GM23248 (cell line): ENCODE data around the gene MED12L. TPM values are rescaled to one million over a fixed set of nuclear protein-coding genes. Genes with fewer than 3 reads are reported as not detected.

Experiments used
- DNase-seq: peaks from one replicate; pipeline ENCODE4 v3.0.0-alpha.2; 2015
- H2AFZ ChIP-seq: fragments of 200-600 bp; sonication (generic); 2 replicates; pipeline ENCODE4 v1.6.1; 2016; ENCODE audit warnings: antibody characterized with exemption
- H3F3A ChIP-seq: fragments of 200-600 bp; sonication (generic); 2 replicates; pipeline ENCODE4 v1.6.1; 2016; ENCODE audit warnings: mild to moderate bottlenecking, antibody characterized with exemption, mixed run types; ENCODE audit not compliant: insufficient read depth
- H3K27ac ChIP-seq: fragments of 200-600 bp; sonication (generic); 2 replicates; pipeline ENCODE4 v1.5.1; 2016; ENCODE audit warnings: mild to moderate bottlenecking
- H3K27me3 ChIP-seq: fragments of 200-600 bp; sonication (generic); replicated peaks from 2 replicates; pipeline ENCODE4 v1.6.1; 2016; ENCODE audit warnings: mild to moderate bottlenecking; ENCODE audit not compliant: insufficient read depth
- H3K36me3 ChIP-seq: fragments of 200-600 bp; sonication (generic); 2 replicates; pipeline ENCODE4 v1.6.1; 2016; ENCODE audit warnings: low read depth, mild to moderate bottlenecking
- H3K4me1 ChIP-seq: fragments of 200-600 bp; sonication (generic); 2 replicates; pipeline ENCODE4 v1.6.1; 2016; ENCODE audit warnings: mild to moderate bottlenecking; ENCODE audit not compliant: insufficient read depth
- H3K4me2 ChIP-seq: fragments of 200-600 bp; sonication (generic); one replicate; pipeline ENCODE4 v1.6.1; 2016; ENCODE audit warnings: mild to moderate bottlenecking; ENCODE audit not compliant: unreplicated experiment
- H3K4me3 ChIP-seq: fragments of 200-600 bp; sonication (generic); 2 replicates; pipeline ENCODE4 v1.5.1; 2016; ENCODE audit warnings: mild to moderate bottlenecking
- H3K79me2 ChIP-seq: fragments of 200-600 bp; sonication (generic); 2 replicates; pipeline ENCODE4 v1.6.1; 2016; ENCODE audit warnings: mild to moderate bottlenecking; ENCODE audit not compliant: insufficient read depth
- H3K9ac ChIP-seq: fragments of 200-600 bp; sonication (generic); 2 replicates; pipeline ENCODE4 v1.6.1; 2016; ENCODE audit warnings: mild to moderate bottlenecking
- H3K9me2 ChIP-seq: fragments of 200-600 bp; sonication (generic); 2 replicates; pipeline ENCODE4 v1.6.1; 2016; ENCODE audit warnings: mixed run types, mild to moderate bottlenecking, moderate library complexity; ENCODE audit not compliant: insufficient read depth
- H3K9me3 ChIP-seq: fragments of 200-600 bp; sonication (generic); one replicate; pipeline ENCODE4 v1.6.1; 2017; ENCODE audit warnings: low read depth
- H4K20me1 ChIP-seq: fragments of 200-600 bp; sonication (generic); 2 replicates; pipeline ENCODE4 v1.6.0; 2016; ENCODE audit not compliant: insufficient read depth
- EZH2 ChIP-seq: fragments of 200-600 bp; sonication (generic); IDR thresholded peaks from 2 replicates; pipeline ENCODE4 v1.6.1; 2018; ENCODE audit warnings: antibody characterized with exemption, mild to moderate bottlenecking; ENCODE audit not compliant: insufficient read depth, poor library complexity, severe bottlenecking
- EZH2phosphoT487 ChIP-seq: fragments of 200-600 bp; sonication (generic); IDR thresholded peaks from 2 replicates; pipeline ENCODE4 v1.6.1; 2018; ENCODE audit warnings: antibody characterized with exemption, moderate library complexity, mild to moderate bottlenecking, low read depth; ENCODE audit not compliant: insufficient read depth
- WGBS, 2 experiments: methylation state at CpG; one replicate each; pipeline ENCODE4 v1.1.6; 2015 to 2017; ENCODE audit warnings: low lambda C conversion rate in 2 of 2, low coverage in 1 of 2; ENCODE audit errors: missing lambda C conversion rate in 2 of 2; 5-methylcytosine and 5-hydroxymethylcytosine counted together
- in situ Hi-C: fragments of 300-500 bp; cut with MboI; formaldehyde crosslinking; loops from 2 replicates; pipeline ENCODE4 v1.15.0; 2020
- polyA plus RNA-seq: library from polyadenylated mRNA; unstranded; fragments of >200 nt; fragmentation: Nextera tagmentation; extraction: Ambion mirVana; gene quantifications from 2 replicates; pipeline ENCODE4 v1.2.1, GENCODE V29; 2016
- total RNA-seq: library from RNA; depleted of rRNA; stranded (reverse); fragments of >200 nt; shearing (Covaris generic); gene quantifications from 2 replicates; pipeline ENCODE4 v1.2.3, GENCODE V29; 2014

Gene MED12L
- total and polyA plus RNA-seq, 2 experiments from 2014 or later, result 0.13 to 0.32 TPM

DNA sequence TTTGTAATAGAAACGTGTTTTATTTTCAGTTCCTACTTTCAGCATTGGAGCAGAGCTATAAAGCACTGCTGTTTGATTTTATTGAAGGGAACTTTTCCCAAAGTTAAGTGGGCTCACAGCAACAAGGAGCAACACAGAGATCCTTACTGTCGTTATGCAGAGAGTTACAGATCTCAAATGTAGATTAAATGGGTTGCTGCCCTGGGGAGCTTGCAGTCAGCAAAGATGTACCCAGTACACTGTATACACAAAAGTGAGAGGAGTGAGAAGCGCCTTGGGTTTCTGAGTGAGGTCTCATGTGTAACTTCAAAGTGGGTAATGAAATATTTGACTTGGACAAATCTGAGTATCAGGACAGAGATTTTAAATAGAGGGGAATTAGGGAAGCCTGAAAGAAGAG lies 47.7 kb downstream of the MED12L start:
- H4K20me1 ChIP-seq, result no peaks in the 10 kb centered on the region
- no peaks in the 10 kb centered on the region for H3K4me1 ChIP-seq
- H2AFZ ChIP-seq, result no peak overlapping the region
- no peak overlapping the region for H3K4me3 ChIP-seq
- in situ Hi-C loops, result loop anchor here (10.0 kb wide), 1 partner anchor 118 kb away; no protein-coding TSS in a partner anchor
- no peak overlapping the region for H3K4me2 ChIP-seq
- no peaks in the 10 kb centered on the region for H3K27me3 ChIP-seq
- no peak overlapping the region for H3K9ac ChIP-seq
- DNase-seq, result no peak
- no peaks in the 10 kb centered on the region for H3K36me3 ChIP-seq
- H3K9me3 ChIP-seq, result no peaks in the 10 kb centered on the region
- no peaks in the 10 kb centered on the region for H3K79me2 ChIP-seq
- no peak overlapping the region for H3K27ac ChIP-seq
- H3K9me2 ChIP-seq, result no peaks in the 10 kb centered on the region
- 40 to 50% methylated on average over 3 of the region's 3 CpGs for WGBS, 2 experiments
- no peak for TF ChIP-seq EZH2
- no peak for TF ChIP-seq EZH2phosphoT487
- H3F3A ChIP-seq, result no peaks in the 10 kb centered on the region

DNA sequence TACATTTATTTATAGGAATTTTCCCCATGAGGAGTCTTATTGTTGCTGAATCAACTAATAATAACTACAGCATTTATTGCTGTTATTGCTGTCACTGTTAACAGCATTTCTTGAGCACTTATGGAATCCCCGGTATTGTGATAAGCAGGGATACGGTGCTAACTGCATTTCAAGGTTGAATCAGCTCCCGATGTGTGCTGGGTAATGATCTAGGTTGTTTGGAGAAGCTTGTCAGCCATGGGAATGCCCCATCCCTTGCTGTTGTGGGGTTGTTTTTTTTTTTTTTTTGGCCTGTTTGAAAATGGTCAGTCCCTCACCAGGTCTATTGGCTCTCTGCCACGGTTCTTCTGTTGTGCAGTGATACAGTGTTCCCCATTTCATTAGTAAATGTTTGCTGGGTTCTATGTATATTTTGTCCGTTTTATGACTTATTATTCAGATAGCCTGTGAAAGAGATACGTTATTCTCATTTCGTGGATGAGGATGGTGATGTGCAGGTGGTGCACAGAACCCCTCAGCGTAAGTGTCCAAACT lies 48.5 kb downstream of the MED12L start:
- H3K79me2 ChIP-seq, result no peaks in the 10 kb centered on the region
- no peak overlapping the region for H3K9ac ChIP-seq
- WGBS, 2 experiments, result 72 to 78% methylated on average over 8 of the region's 8 CpGs
- TF ChIP-seq EZH2phosphoT487 (no peak), EZH2 (no peak)
- no peak overlapping the region for H3K4me3 ChIP-seq
- no peaks in the 10 kb centered on the region for H4K20me1 ChIP-seq
- no peaks in the 10 kb centered on the region for H3K9me2 ChIP-seq
- no peak overlapping the region for H2AFZ ChIP-seq
- H3K4me1 ChIP-seq, result no peaks in the 10 kb centered on the region
- H3K9me3 ChIP-seq, result no peaks in the 10 kb centered on the region
- no peaks in the 10 kb centered on the region for H3K36me3 ChIP-seq
- H3K27ac ChIP-seq, result no peak overlapping the region
- H3K4me2 ChIP-seq, result no peak overlapping the region
- no peaks in the 10 kb centered on the region for H3F3A ChIP-seq
- no peaks in the 10 kb centered on the region for H3K27me3 ChIP-seq
- no peak for DNase-seq
- in situ Hi-C loops, result loop anchor here (10.0 kb wide), 1 partner anchor 119 kb away; no protein-coding TSS in a partner anchor

DNA sequence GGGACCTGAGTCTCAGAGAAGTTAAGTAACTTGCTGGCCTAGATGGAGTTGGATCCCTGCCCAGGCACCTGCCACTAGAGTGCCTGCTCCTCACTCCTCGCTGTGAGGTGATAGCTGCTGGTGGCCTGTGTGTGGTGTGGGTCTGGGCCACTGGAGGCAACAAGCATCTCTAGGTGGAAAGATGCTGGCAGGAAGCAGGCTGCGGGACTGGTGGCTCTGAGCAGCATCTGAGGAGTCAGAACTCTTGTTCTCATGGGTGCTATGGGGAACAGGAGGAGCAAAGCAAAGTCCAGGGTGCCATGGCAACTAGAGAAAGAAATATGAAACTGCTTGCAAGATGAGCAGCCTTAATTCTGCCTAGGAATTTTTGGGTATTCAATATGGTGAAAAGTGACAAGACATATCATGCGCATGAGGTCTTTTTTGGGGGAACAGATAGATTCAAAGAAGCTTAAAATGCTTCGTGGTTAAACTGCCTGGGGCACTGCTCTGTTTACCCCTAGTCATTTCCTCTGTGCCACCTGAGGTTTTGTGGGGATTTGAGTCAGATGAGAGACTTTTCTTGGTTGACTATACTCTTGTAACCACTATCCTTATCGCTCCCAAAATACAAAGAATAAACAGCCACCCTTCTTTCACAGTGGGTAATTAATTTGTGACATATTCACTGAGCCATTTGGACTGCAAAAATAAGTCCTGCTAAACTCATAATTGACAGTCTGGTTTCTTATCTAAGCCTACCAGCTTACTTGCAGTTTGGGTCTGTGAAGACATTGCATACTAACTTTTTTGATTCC lies 50.3 kb downstream of the MED12L start:
- H3K9ac ChIP-seq, result no peak overlapping the region
- WGBS, 2 experiments, result 64 to 67% methylated on average over 5 of the region's 5 CpGs
- H3K4me2 ChIP-seq, result no peak overlapping the region
- H3K4me1 ChIP-seq, result no peaks in the 10 kb centered on the region
- DNase-seq, result no peak
- H3K79me2 ChIP-seq, result no peaks in the 10 kb centered on the region
- TF ChIP-seq EZH2 (no peak), EZH2phosphoT487 (no peak)
- in situ Hi-C loops, result loop anchor here (10.0 kb wide), 1 partner anchor 121 kb away; no protein-coding TSS in a partner anchor
- no peaks in the 10 kb centered on the region for H3K9me2 ChIP-seq
- no peaks in the 10 kb centered on the region for H3K9me3 ChIP-seq
- H3K27ac ChIP-seq, result no peak overlapping the region
- no peaks in the 10 kb centered on the region for H3K36me3 ChIP-seq
- H2AFZ ChIP-seq, result no peak overlapping the region
- H3K27me3 ChIP-seq, result no peaks in the 10 kb centered on the region
- no peaks in the 10 kb centered on the region for H3F3A ChIP-seq
- no peak overlapping the region for H3K4me3 ChIP-seq
- no peaks in the 10 kb centered on the region for H4K20me1 ChIP-seq

DNA sequence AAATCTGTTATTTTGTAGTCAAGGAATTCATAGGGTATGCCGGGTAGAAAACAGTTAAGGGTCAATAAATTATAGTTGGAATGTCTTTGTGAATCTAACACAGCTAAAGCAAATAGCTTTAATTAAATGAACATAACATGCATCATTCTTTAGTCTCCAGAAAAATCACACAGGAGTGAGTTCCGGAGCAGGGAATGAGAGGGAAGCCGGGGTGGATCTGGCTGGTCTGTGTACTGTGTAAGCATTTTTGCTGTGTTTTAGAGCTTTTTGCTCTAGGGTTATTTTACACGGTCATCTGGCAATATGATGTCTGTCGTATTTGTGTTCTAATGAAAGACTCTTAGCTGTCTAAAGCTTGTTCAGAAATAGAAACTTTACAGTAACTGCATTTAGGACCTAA lies 57.5 kb downstream of the MED12L start:
- Histone ChIP-seq H2AFZ (no peak overlapping the region), H3K4me1 (peaks cover 7% of the 10 kb centered on the region), H3F3A (0 out of 2 replicates have a peak, but pooled peaks cover 8% of the 10 kb centered on the region), H3K27me3 (no peaks in the 10 kb centered on the region), H3K36me3 (no peaks in the 10 kb centered on the region), H4K20me1 (no peaks in the 10 kb centered on the region), H3K4me3 (no peak overlapping the region), H3K9ac (no peak overlapping the region), H3K9me3 (no peaks in the 10 kb centered on the region), H3K9me2 (no peaks in the 10 kb centered on the region), H3K4me2 (no peak overlapping the region), H3K79me2 (no peaks in the 10 kb centered on the region), H3K27ac (no peak overlapping the region)
- 73 to 75% methylated on average over 5 of the region's 5 CpGs for WGBS, 2 experiments
- in situ Hi-C loops, result no loop called here
- no peak for DNase-seq
- TF ChIP-seq EZH2phosphoT487 (no peak), EZH2 (no peak)
